Measurements from ENCODE around the gene OR52M1.

Gene OR52M1

DNA sequence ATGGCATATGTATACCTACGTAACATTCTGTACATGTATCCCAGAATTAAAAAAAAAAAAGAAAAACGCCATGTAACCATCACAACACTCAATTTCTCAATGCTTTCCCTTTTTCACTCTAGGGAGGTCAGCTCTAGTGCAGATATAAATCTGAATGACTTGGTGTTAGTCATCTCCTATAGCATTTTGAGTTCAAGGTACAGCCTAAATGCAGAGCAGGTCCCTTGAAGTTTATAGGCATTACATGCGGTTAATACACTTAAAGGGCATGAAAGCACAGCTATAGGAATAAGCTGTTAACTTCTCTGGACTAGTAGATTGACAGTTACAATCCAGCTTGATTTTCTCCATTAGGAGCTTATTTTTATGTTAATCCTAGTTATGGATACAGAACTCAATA is 20.4 kb downstream of the OR52M1 start:
- DNase-seq (ENCODE audit: low read depth in 2 of 2): no peak

DNA sequence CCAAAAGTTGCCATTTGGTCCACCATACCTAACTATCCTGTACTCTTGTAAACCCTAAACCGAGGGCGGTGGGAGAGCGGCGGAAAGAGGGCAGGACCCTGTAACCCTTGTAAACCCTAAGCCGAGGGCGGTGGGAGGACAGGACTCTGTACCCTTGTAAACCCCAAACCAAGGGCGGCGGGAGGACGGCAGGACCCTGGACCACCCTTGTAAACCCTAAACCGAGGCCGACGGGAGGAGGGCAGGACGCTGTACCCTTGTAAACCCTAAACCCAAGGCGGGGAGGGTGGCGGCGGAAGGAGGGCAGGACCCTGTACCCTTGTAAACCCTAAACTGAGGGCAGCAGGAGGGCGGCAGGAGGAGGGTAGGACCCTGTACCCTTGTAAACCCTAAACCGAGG is 24.1 kb downstream of the OR52M1 start:
- DNase-seq (ENCODE audit: low read depth in 2 of 2): no peak

DNA sequence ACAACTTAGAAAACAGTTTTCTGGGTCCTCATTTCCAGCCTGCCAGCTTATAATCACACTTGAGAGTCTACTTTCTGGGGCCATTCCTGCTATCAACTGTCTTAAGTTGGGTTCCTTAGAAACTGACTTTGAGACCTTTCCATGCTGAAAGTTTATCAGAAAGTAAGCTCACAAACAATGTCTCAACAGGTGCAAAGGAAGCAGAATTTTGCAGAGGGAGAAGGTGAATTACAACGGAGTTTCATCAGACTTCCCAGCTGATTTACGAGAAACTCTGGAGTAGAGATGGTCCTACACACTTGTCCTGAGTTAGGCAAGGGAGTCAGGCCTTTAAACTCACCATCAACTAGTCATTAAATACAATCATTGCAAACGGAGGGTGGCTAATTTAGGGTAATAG is 31.9 kb downstream of the OR52M1 start:
- no peak for DNase-seq (ENCODE audit: low read depth in 2 of 2)

DNA sequence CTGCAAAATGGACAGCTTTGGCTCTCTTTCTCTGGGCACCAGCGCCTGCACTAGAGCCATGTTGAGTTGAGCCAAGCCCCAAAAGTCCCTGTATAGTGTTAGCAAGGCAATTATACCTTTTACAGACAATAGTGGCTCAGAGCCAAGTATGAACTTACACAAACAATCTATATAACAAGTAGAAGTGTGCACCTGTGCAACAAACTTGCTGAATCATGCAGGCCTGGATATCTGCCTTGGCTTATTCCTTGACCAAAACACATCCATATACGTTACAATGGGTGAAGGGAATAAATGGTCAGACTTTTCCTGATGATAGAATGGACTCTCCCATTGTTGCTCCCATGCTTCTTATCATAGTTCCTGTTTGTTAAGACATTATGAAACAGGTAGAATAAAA is 32.8 kb downstream of the OR52M1 start:
- DNase-seq (ENCODE audit: low read depth in 2 of 2): no peak

DNA sequence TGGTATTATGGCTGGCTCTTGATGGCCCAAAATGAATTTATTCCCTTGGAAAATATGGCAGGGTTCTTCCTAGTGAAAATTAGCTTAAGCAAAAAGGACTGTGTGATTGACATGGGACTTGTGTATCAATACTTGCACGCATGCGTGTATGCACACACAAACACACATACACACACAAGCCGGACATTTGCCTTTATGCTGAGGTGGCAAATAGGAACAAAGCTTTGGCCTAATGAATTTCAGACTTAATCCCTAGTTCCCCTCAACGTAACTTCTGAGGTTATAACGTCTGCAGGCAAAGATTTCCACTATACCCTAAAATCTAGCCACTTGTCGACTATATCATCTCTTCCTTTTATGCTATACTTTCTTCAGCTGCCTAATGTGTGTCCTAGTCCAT is 33.6 kb downstream of the OR52M1 start:
- DNase-seq (ENCODE audit: low read depth in 2 of 2): no peak

DNA sequence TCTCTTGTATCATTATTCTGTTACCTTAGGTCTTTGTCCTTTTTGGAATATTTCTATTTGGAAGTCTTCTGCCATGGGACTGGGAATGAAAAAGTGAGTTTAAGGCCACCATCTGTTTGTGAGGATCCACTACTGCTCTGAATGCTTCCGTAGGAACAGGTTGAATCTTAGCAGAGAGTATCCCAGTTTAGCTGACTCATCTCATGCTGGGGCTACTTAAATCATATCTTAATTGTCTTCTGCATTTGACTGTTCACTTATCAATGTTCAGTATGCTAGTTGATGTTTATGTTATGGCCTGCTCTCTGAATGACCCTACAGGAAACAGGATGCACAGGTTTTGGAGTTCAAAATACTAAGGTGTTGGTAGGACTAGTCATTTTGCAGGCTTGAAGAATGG is 35.1 kb downstream of the OR52M1 start:
- DNase-seq (ENCODE audit: low read depth in 2 of 2): no peak

DNA sequence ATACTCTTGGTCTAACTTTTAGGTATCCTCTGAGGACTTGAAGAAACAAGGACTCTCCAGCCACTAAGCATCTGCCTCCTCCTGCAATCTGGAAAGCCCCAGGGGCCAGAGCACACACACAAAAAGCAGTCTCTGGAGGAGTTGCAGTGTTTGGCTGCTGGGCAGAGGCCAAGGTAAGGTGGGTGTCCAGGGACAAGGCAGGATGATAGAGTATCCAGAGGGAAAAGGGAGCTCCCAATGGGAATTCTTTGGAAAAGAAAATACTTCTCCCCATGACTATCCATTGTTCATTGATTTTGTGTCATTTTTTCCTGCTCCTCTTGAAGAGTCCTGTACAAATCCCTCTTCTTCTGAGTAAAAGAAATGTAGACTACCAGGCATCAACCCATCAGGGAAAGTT is 36.5 kb downstream of the OR52M1 start, which contains the start of gene OR52I2:
OR52I2 (plus strand) TSS at position 301 of the 400 bp plus-strand sequence.
- no peak for DNase-seq (ENCODE audit: low read depth in 2 of 2)

DNA sequence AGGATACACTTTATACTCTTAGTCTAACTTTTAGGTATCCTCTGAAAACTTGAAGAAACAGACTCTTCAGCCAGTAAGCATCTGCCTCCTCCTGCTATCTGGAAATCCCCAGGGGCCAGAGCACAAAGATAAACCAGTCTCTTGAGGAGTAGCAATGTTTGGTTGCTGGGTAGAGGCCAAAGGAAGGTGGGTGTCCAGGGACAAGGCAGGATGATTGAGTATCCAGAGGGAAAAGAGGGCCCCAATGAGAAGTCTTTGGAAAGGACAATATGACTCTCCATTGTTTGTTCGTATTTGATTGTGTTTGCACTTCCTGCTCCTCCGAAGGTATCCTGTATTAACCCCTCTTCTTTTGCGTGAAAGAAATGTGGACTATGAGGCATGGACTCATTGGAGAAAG is 44.0 kb downstream of the OR52M1 start:
- DNase-seq (ENCODE audit: low read depth in 2 of 2): no peak

DNA sequence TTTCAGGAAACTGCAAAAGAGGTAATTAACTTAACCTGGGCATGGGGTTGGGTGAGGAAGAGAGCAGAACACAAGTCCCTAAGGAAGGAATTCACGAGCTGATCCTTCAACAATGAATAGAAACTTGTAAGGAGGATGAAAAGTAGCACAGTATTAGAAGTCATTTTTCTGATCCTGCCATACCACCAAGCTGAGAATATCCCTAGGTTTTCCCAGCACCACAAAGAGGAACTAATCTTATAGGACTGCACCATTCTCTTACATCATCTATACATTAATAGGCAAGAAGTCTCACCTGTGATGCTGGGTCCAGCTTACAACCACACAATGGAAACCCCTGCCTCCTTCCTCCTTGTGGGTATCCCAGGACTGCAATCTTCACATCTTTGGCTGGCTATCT is 48.7 kb downstream of the OR52M1 start, which contains the start of gene OR52I1:
OR52I1 (plus strand) TSS at position 301 of the 400 bp plus-strand sequence; CDS start at position 301, 0 bp downstream.
- DNase-seq (ENCODE audit: low read depth in 2 of 2): no peak
